HG03159 (cell line): ENCODE data around the gene ID2.

Experiments used
- ATAC-seq: cut with Tn5 transposase; IDR thresholded peaks from one replicate; pipeline ENCODE4 v1.9.1; 2021; ENCODE audit warnings: mild to moderate bottlenecking, moderate library complexity; ENCODE audit not compliant: unreplicated experiment

ID2 gene

GRCh38 chr2:8681786-8682692 lies at the start of gene ID2:
Gene ID2, plus strand, starts transcription at chr2:8682056. Its CDS starts 110 bp downstream, at chr2:8682166.
- peak; percentile 70 for ATAC-seq

- no peak for ATAC-seq
Observed at GRCh38 chr2:8632755-8633154, 49.1 kb upstream of the ID2 start.

GRCh38 chr2:8633186-8633734 lies 48.6 kb upstream of the ID2 start:
- ATAC-seq, result no peak

- no peak for ATAC-seq
Observed at GRCh38 chr2:8633735-8634313, 48.0 kb upstream of the ID2 start.

GRCh38 chr2:8634466-8635172 lies 47.2 kb upstream of the ID2 start:
- no peak for ATAC-seq

GRCh38 chr2:8636041-8636491 lies 45.8 kb upstream of the ID2 start:
- no peak for ATAC-seq

GRCh38 chr2:8636721-8637636 lies 44.9 kb upstream of the ID2 start:
- no peak for ATAC-seq

- no peak for ATAC-seq
Observed at GRCh38 chr2:8638327-8638726, 43.5 kb upstream of the ID2 start.

- no peak for ATAC-seq
Observed at GRCh38 chr2:8639122-8639635, 42.7 kb upstream of the ID2 start.

GRCh38 chr2:8640498-8640897 lies 41.4 kb upstream of the ID2 start:
- ATAC-seq, result no peak

- no peak for ATAC-seq
Observed at GRCh38 chr2:8641301-8641965, 40.4 kb upstream of the ID2 start.

- no peak for ATAC-seq
Observed at GRCh38 chr2:8642366-8643068, 39.3 kb upstream of the ID2 start.

GRCh38 chr2:8643250-8643995 lies 38.4 kb upstream of the ID2 start:
- ATAC-seq, result no peak

GRCh38 chr2:8643996-8644356 lies 37.9 kb upstream of the ID2 start:
- no peak for ATAC-seq

GRCh38 chr2:8644605-8645175 lies 37.2 kb upstream of the ID2 start:
- ATAC-seq, result no peak

- ATAC-seq, result no peak
Observed at GRCh38 chr2:8645176-8645831, 36.6 kb upstream of the ID2 start.

GRCh38 chr2:8646731-8647461 lies 35.0 kb upstream of the ID2 start:
- ATAC-seq, result no peak
